ENCODE measurements around the gene TAF1C. TPM values are rescaled to one million over a fixed set of nuclear protein-coding genes. Genes with fewer than 3 reads are reported as not detected.

The TAF1C gene
- total RNA-seq, 2 donors from 2014 or later, result 92.0 to 99.8 TPM

DNA sequence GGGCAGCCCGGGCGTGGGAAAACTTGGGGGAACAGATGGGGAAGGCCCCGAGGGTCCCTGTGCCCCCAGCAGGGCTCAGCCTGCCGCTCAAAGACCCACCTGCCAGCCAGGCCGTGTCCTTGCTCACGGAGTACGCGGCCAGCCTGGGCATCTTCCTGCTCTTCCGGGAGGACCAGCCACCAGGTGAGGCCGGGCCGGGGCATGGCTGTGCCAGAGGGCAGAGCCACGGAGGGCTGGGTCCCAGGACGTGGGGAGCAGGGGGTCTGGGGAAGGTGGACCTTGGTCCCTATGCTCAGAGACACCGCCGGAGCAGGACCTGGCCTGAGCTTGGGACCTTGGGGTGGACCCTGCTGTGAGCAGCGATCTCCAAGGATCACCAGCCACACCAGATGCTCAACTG is 4.6 kb upstream of the TAF1C start:
- DNase-seq, result no peak
- no peaks in the 10 kb centered on the region for H3K36me3 Mint-ChIP-seq (ENCODE audit: low read depth)
- no peak overlapping the region for H3K4me3 Mint-ChIP-seq
- H3K9me3 Mint-ChIP-seq, result no peaks in the 10 kb centered on the region
- Histone ChIP-seq H3K9ac (ENCODE audit: extremely low read depth, low read length, poor library complexity, severe bottlenecking) (no peak overlapping the region), H3K9me3 (ENCODE audit: control insufficient read depth, low read length) (no peaks in the 10 kb centered on the region), H3K27ac (ENCODE audit: low read depth, low read length) (no peak overlapping the region), H3K36me3 (ENCODE audit: control insufficient read depth, insufficient read depth, low read length) (no peaks in the 10 kb centered on the region), H3K27me3 (ENCODE audit: control insufficient read depth, insufficient read depth, low read length, poor library complexity, severe bottlenecking) (no peaks in the 10 kb centered on the region), H3K4me3 (ENCODE audit: low read length) (no peak overlapping the region), H3K4me1 (ENCODE audit: control insufficient read depth, insufficient read depth, low read length) (no peaks in the 10 kb centered on the region)
- peaks cover 3% of the 10 kb centered on the region for H3K4me1 Mint-ChIP-seq
- H3K27ac Mint-ChIP-seq, result no peak overlapping the region
- 94 to 95% methylated on average over 7 to 16 of the region's 16 CpGs for WGBS, 2 experiments (ENCODE audit: insufficient coverage in 1 of 2, insufficient read length in 1 of 2)
- TF ChIP-seq, protein P1, sequence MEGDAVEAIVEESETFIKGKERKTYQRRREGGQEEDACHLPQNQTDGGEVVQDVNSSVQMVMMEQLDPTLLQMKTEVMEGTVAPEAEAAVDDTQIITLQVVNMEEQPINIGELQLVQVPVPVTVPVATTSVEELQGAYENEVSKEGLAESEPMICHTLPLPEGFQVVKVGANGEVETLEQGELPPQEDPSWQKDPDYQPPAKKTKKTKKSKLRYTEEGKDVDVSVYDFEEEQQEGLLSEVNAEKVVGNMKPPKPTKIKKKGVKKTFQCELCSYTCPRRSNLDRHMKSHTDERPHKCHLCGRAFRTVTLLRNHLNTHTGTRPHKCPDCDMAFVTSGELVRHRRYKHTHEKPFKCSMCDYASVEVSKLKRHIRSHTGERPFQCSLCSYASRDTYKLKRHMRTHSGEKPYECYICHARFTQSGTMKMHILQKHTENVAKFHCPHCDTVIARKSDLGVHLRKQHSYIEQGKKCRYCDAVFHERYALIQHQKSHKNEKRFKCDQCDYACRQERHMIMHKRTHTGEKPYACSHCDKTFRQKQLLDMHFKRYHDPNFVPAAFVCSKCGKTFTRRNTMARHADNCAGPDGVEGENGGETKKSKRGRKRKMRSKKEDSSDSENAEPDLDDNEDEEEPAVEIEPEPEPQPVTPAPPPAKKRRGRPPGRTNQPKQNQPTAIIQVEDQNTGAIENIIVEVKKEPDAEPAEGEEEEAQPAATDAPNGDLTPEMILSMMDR (conservative IDR thresholded peaks at IDR 0.05), result no peak
- peaks cover 4% of the 10 kb centered on the region for H3K27me3 Mint-ChIP-seq (ENCODE audit: insufficient read depth)

DNA sequence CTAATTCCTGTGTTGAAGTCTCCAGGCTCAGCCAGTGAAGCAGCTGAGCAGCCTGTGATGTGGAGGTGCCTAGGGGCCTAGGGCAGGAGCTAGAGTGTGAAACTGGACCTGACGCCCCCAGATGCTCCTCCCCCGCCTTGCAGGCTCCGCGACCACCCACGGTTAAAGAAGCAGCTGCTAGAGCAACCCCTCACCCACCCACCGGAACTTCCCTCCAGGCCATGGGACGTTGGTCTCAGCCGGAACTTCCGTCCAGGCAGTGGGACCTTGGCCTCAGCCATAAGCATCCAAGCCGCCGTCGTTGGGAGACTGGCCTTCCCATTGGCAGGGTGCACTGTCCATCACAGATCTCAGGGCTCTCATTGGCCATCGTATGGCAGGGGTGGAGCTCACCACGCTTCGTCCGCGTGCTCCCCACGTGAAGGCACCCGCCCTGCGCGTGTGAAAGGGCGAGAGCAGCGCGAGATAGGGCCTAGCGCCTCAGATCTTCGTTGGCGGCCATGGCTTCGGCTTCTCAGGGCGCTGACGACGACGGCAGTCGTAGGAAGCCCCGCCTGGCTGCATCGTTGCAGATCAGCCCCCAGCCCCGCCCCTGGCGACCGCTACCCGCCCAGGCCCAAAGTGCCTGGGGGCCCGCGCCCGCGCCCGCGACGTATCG is 4.0 kb upstream of the TAF1C start, which contains the start of gene ADAD2:
ADAD2 (plus strand) TSS at position 427 of the 658 bp plus-strand sequence; CDS start at position 501, 74 bp downstream.
- no peaks in the 10 kb centered on the region for H3K36me3 Mint-ChIP-seq (ENCODE audit: low read depth)
- Histone ChIP-seq H3K27ac (ENCODE audit: low read depth, low read length) (no peak within 1 kb of the TSS), H3K9me3 (ENCODE audit: control insufficient read depth, low read length) (no peaks in the 10 kb centered on the region), H3K4me1 (ENCODE audit: control insufficient read depth, insufficient read depth, low read length) (no peaks in the 10 kb centered on the region), H3K4me3 (ENCODE audit: low read length) (no peak within 1 kb of the TSS), H3K9ac (ENCODE audit: extremely low read depth, low read length, poor library complexity, severe bottlenecking) (no peak within 1 kb of the TSS), H3K27me3 (ENCODE audit: control insufficient read depth, insufficient read depth, low read length, poor library complexity, severe bottlenecking) (no peaks in the 10 kb centered on the region), H3K36me3 (ENCODE audit: control insufficient read depth, insufficient read depth, low read length) (no peaks in the 10 kb centered on the region)
- no peak within 1 kb of the TSS for H3K4me3 Mint-ChIP-seq
- WGBS, 2 experiments (ENCODE audit: insufficient coverage in 1 of 2, insufficient read length in 1 of 2), result 90 to 93% methylated on average over 33 to 47 of the region's 47 CpGs
- H3K4me1 Mint-ChIP-seq, result peaks cover 5% of the 10 kb centered on the region
- peak; percentile 85 for DNase-seq
- H3K27me3 Mint-ChIP-seq (ENCODE audit: insufficient read depth), result peaks cover 4% of the 10 kb centered on the region
- no peaks in the 10 kb centered on the region for H3K9me3 Mint-ChIP-seq
- TF ChIP-seq, protein P1 (conservative IDR thresholded peaks at IDR 0.05), result no peak
- H3K27ac Mint-ChIP-seq, result no peak within 1 kb of the TSS

DNA sequence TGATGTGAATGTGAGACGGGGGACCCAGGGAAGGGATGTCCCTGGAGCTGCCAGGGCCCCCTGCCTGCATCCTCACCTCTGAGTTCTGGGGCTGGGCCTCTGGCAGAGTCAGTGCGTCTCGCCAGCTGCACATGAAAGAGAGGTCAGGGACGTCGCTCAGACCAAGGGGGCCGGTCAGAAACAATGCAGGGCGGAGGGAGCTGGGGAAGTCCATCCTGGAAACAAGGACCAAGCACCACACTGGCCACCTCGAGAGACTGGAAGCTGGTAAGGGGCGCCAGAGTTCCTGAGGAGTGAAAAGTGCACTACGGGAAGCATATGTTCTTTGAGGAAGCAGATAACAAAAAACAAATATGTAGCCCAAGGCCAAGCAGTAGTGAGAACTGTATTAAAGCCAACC is 2.1 kb downstream of the TAF1C start:
- H3K36me3 ChIP-seq (ENCODE audit: control insufficient read depth, insufficient read depth, low read length), result peaks cover 32% of the 10 kb centered on the region
- Mint-ChIP-seq H3K36me3 (ENCODE audit: low read depth) (peaks cover 33% of the 10 kb centered on the region), H3K27ac (no peak overlapping the region), H3K9me3 (no peaks in the 10 kb centered on the region), H3K4me1 (peaks cover 8% of the 10 kb centered on the region), H3K4me3 (peak overlapping the region; percentile 94), H3K27me3 (ENCODE audit: insufficient read depth) (no peaks in the 10 kb centered on the region)
- H3K4me1 ChIP-seq (ENCODE audit: control insufficient read depth, insufficient read depth, low read length), result no peaks in the 10 kb centered on the region
- no peaks in the 10 kb centered on the region for H3K9me3 ChIP-seq (ENCODE audit: control insufficient read depth, low read length)
- DNase-seq, result no peak
- no peak overlapping the region for H3K4me3 ChIP-seq (ENCODE audit: low read length)
- no peaks in the 10 kb centered on the region for H3K27me3 ChIP-seq (ENCODE audit: control insufficient read depth, insufficient read depth, low read length, poor library complexity, severe bottlenecking)
- 94 to 98% methylated on average over 9 to 10 of the region's 10 CpGs for WGBS, 2 experiments (ENCODE audit: insufficient coverage in 1 of 2, insufficient read length in 1 of 2)
- no peak overlapping the region for H3K27ac ChIP-seq (ENCODE audit: low read depth, low read length)
- no peak overlapping the region for H3K9ac ChIP-seq (ENCODE audit: extremely low read depth, low read length, poor library complexity, severe bottlenecking)
- TF ChIP-seq, protein P1 (conservative IDR thresholded peaks at IDR 0.05), result no peak
